ENCODE measurements around the gene SYNDIG1. TPM values are rescaled to one million over a fixed set of nuclear protein-coding genes. Genes with fewer than 3 reads are reported as not detected.
A peak's percentile ranks its signal among the peaks of the same experiment; 100 is the strongest.

SYNDIG1 gene
- polyA plus RNA-seq, 2 of the 4 experiments (the other 2 are of a cell fraction) = 0.96 to 2.6 TPM

DNA sequence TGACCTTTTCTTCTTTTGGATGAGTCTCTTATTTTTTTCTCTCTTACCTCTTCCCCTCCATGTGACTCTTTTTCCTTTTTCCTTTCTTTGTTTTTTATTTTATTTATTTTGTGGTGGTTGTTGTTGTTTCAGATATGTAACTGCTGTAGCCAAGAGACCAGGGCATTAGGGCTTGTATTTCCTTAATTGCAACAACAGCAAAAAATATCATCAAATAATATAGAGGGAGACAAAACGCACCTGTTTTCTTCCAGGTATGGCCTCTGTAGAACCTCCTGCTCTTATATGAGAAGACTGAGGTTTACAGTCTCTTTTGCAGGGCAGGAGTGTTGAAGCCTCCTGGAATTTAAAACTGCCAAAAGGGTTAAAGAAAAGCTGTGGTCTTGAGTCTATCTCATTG is 149.3 kb downstream of the SYNDIG1 start:
- DNase-seq (ENCODE audit: low read depth in 1 of 2, low spot score in 1 of 2) (no peak), ATAC-seq (no peak), FAIRE-seq (no peak)
- no peaks in the 10 kb centered on the region for H3K9me3 ChIP-seq
- H3K4me2 ChIP-seq = no peak overlapping the region
- peaks cover 6% of the 10 kb centered on the region; the same call in 1 of the 3 replicates for H3K4me1 ChIP-seq
- TF ChIP-seq RARB (CRISPR knock-in tag; IDR thresholded peaks at IDR 0.05) (no peak), FOSB (CRISPR knock-in tag; IDR thresholded peaks at IDR 0.05) (no peak), EHMT2 (IDR thresholded peaks at IDR 0.05; ENCODE audit: low read depth) (no peak), NFE2L2 (conservative IDR thresholded peaks at IDR 0.05; ENCODE audit: low read length) (no peak), MAFK (IDR thresholded peaks at IDR 0.05; ENCODE audit: partially characterized antibody) (peak; percentile 59)
- ChIA-PET POLR2A (no interaction called here), CTCF (interaction anchor here (1.1 to 3.0 kb wide), 4 partner anchors 10 to 19 kb away, joined by 4 to 13 read pairs (median 6); no protein-coding TSS in a partner anchor)
- WGBS (ENCODE audit: missing lambda C conversion rate) = 76% methylated on average over 1 of the region's 1 CpG
- no peak overlapping the region for H3K4me3 ChIP-seq
- H3K27ac ChIP-seq = no peak overlapping the region

GRCh38 chr20:24619212-24619611 is 149.8 kb downstream of the SYNDIG1 start:
- Histone ChIP-seq H3K4me3 (no peak overlapping the region), H3K4me1 (peaks cover 6% of the 10 kb centered on the region; the same call in 1 of the 3 replicates), H3K27ac (no peak overlapping the region), H3K4me2 (no peak overlapping the region), H3K9me3 (no peaks in the 10 kb centered on the region)
- no peak for FAIRE-seq
- no peak for ATAC-seq
- TF ChIP-seq RFX5 (IDR thresholded peaks at IDR 0.05) (no peak), JUNB (IDR thresholded peaks at IDR 0.05) (no peak), BHLHE40 (IDR thresholded peaks at IDR 0.05; ENCODE audit: low read depth, low read length) (no peak), HOXA7 (CRISPR knock-in tag; IDR thresholded peaks at IDR 0.05) (no peak), CEBPB (IDR thresholded peaks at IDR 0.05) (no peak), FOXS1 (CRISPR knock-in tag; IDR thresholded peaks at IDR 0.05) (no peak), JUN (IDR thresholded peaks at IDR 0.05) (no peak), PHF8 (IDR thresholded peaks at IDR 0.05; ENCODE audit: borderline replicate concordance, low read depth) (no peak), ATOH8 (CRISPR knock-in tag; IDR thresholded peaks at IDR 0.05; ENCODE audit: low read depth) (no peak), POLR2AphosphoS2 (conservative IDR thresholded peaks at IDR 0.05; ENCODE audit: low read length) (no peak), MYC (IDR thresholded peaks at IDR 0.05; ENCODE audit: borderline replicate concordance, low read length) (no peak), HOXB13 (CRISPR knock-in tag; IDR thresholded peaks at IDR 0.05; ENCODE audit: low read depth) (no peak), EHF (CRISPR knock-in tag; IDR thresholded peaks at IDR 0.05) (no peak), CHD4 (IDR thresholded peaks at IDR 0.05; ENCODE audit: borderline replicate concordance) (no peak), NFE2L2 (conservative IDR thresholded peaks at IDR 0.05; ENCODE audit: low read length) (no peak)
- TF ChIP-seq, protein P1, sequence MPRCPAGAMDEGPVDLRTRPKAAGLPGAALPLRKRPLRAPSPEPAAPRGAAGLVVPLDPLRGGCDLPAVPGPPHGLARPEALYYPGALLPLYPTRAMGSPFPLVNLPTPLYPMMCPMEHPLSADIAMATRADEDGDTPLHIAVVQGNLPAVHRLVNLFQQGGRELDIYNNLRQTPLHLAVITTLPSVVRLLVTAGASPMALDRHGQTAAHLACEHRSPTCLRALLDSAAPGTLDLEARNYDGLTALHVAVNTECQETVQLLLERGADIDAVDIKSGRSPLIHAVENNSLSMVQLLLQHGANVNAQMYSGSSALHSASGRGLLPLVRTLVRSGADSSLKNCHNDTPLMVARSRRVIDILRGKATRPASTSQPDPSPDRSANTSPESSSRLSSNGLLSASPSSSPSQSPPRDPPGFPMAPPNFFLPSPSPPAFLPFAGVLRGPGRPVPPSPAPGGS (IDR thresholded peaks at IDR 0.05) = no peak
- TF ChIP-seq, protein P2, sequence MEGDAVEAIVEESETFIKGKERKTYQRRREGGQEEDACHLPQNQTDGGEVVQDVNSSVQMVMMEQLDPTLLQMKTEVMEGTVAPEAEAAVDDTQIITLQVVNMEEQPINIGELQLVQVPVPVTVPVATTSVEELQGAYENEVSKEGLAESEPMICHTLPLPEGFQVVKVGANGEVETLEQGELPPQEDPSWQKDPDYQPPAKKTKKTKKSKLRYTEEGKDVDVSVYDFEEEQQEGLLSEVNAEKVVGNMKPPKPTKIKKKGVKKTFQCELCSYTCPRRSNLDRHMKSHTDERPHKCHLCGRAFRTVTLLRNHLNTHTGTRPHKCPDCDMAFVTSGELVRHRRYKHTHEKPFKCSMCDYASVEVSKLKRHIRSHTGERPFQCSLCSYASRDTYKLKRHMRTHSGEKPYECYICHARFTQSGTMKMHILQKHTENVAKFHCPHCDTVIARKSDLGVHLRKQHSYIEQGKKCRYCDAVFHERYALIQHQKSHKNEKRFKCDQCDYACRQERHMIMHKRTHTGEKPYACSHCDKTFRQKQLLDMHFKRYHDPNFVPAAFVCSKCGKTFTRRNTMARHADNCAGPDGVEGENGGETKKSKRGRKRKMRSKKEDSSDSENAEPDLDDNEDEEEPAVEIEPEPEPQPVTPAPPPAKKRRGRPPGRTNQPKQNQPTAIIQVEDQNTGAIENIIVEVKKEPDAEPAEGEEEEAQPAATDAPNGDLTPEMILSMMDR (IDR thresholded peaks at IDR 0.05) = no peak
- TF ChIP-seq, protein P3, sequence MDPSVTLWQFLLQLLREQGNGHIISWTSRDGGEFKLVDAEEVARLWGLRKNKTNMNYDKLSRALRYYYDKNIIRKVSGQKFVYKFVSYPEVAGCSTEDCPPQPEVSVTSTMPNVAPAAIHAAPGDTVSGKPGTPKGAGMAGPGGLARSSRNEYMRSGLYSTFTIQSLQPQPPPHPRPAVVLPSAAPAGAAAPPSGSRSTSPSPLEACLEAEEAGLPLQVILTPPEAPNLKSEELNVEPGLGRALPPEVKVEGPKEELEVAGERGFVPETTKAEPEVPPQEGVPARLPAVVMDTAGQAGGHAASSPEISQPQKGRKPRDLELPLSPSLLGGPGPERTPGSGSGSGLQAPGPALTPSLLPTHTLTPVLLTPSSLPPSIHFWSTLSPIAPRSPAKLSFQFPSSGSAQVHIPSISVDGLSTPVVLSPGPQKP (IDR thresholded peaks at IDR 0.05; ENCODE audit: low read depth, low read length) = no peak
- DNase-seq (ENCODE audit: low read depth in 1 of 2, low spot score in 1 of 2) = no peak
- 71% methylated on average over 3 of the region's 3 CpGs for WGBS (ENCODE audit: missing lambda C conversion rate)
- ChIA-PET CTCF (interaction anchor here (1.1 to 3.0 kb wide), 4 partner anchors 9 to 19 kb away, joined by 4 to 13 read pairs (median 6); no protein-coding TSS in a partner anchor), POLR2A (no interaction called here)
